K562 (cell line): ENCODE results near the gene CD300H. TPM values are rescaled to one million over a fixed set of nuclear protein-coding genes. Genes with fewer than 3 reads are reported as not detected.

Source experiments
- ATAC-seq: fragments of 200-7000 bp; cut with Tn5 transposase; 3 replicates; pipeline ENCODE4 v1.9.1; 2020; ENCODE audit warnings: moderate library complexity
- BruUV-seq: library from RNA; stranded (reverse); fragments of 400-500 nt; replicated peaks from 2 replicates; lab custom pipeline; 2021; lab: Mats Ljungman, UMichigan
- CTCF ChIA-PET: fragments of 300-600 bp; formaldehyde crosslinking; extraction: SDS; loops from one replicate; lab custom pipeline; 2021; ENCODE audit warnings: low intra/inter-chr PET ratio; lab: Yijun Ruan, JAX
- POLR2A ChIA-PET: fragments of 300-600, 350-650 bp; sonication (Branson Sonifier 250); formaldehyde crosslinking; extraction: SDS; loops from one replicate; lab custom pipeline; 2021; ENCODE audit warnings: antibody characterized with exemption, inconsistent platforms; lab: Yijun Ruan, JAX
- DNase-seq, 4 experiments: peaks; one replicate each; pipeline versions ENCODE4 v3.0.0 to v3.0.0-alpha.2; 2011 to 2018; ENCODE audit warnings: low spot score in 3 of 4, mixed read lengths in 3 of 4; ENCODE audit errors: extremely low read depth in 1 of 4
- FAIRE-seq: peaks from 2 replicates; lab custom pipeline; 2011; peaks lifted over from hg19 to GRCh38; lab: Jason Lieb, UNC
- H2AFZ ChIP-seq: 2 replicates; pipeline ENCODE4 v1.6.0; 2011; ENCODE audit warnings: low read depth, low read length, control low read depth, inconsistent platforms
- H3K27ac ChIP-seq: fragments of 200-600 bp; 3 replicates; pipeline ENCODE4 v1.8.0; 2011; ENCODE audit warnings: low read depth, mild to moderate bottlenecking, control low read depth, inconsistent platforms, low read length, moderate library complexity, mixed read lengths; ENCODE audit errors: extremely low read depth
- H3K27me3 ChIP-seq, 2 experiments: fragments of 300-600 bp in 1 of 2; 2 replicates in 1 of 2; 3 replicates in 1 of 2; pipeline versions ENCODE4 v1.6.0 to v1.8.0; 2011; ENCODE audit warnings: inconsistent platforms in 2 of 2, low read length in 2 of 2, mild to moderate bottlenecking in 1 of 2, mixed read lengths in 1 of 2, moderate library complexity in 1 of 2; ENCODE audit not compliant: control insufficient read depth in 2 of 2, insufficient read depth in 2 of 2
- H3K36me3 ChIP-seq: fragments of 300-600 bp; 3 replicates; pipeline ENCODE4 v1.8.0; 2011; ENCODE audit warnings: mild to moderate bottlenecking, low read length, inconsistent platforms; ENCODE audit not compliant: control insufficient read depth, insufficient read depth
- H3K4me1 ChIP-seq, 2 experiments: fragments of 200-600 bp in 1 of 2; replicated peaks in 1 of 2; 2 replicates in 1 of 2; 3 replicates in 1 of 2; pipeline versions ENCODE4 v1.5.1 to v1.8.0; 2011; ENCODE audit warnings: inconsistent platforms in 2 of 2, low read length in 2 of 2, mild to moderate bottlenecking in 1 of 2, mixed read lengths in 1 of 2, moderate library complexity in 1 of 2; ENCODE audit not compliant: control insufficient read depth in 2 of 2, insufficient read depth in 2 of 2
- H3K4me2 ChIP-seq: 2 replicates; pipeline ENCODE4 v1.6.1; 2011; ENCODE audit warnings: low read length, control low read depth, inconsistent platforms, mixed read lengths; ENCODE audit not compliant: insufficient read depth
- H3K4me3 ChIP-seq: fragments of 200-600 bp; sonication (generic), shearing (Covaris generic); 2 replicates; pipeline ENCODE4 v1.5.1; 2016; ENCODE audit warnings: control low read depth, inconsistent platforms
- H3K79me2 ChIP-seq: fragments of 200-600 bp; 3 replicates; pipeline ENCODE4 v1.8.0; 2011; ENCODE audit warnings: low read length, inconsistent platforms; ENCODE audit not compliant: control insufficient read depth, insufficient read depth
- H3K9ac ChIP-seq, 2 experiments: 2 replicates each; pipeline versions ENCODE4 v1.6.0 to v1.6.1; 2011; ENCODE audit warnings: low read depth in 2 of 2, low read length in 2 of 2, control low read depth in 1 of 2, inconsistent platforms in 1 of 2, mild to moderate bottlenecking in 1 of 2, mixed read lengths in 1 of 2; ENCODE audit not compliant: insufficient read depth in 1 of 2
- H3K9me1 ChIP-seq: one replicate; pipeline ENCODE4 v1.6.0; 2011; ENCODE audit warnings: inconsistent platforms, mild to moderate bottlenecking, low read length, moderate library complexity; ENCODE audit not compliant: control insufficient read depth, insufficient read depth
- H3K9me3 ChIP-seq: replicated peaks from 2 replicates; pipeline ENCODE4 v1.5.1; 2011; ENCODE audit warnings: low read depth, low read length, inconsistent platforms; ENCODE audit not compliant: control insufficient read depth, insufficient read depth
- H4K20me1 ChIP-seq: replicated peaks from 2 replicates; pipeline ENCODE4 v1.6.1; 2011; ENCODE audit warnings: low read length, inconsistent platforms, mixed read lengths; ENCODE audit not compliant: control insufficient read depth, insufficient read depth
- CCNT2 ChIP-seq: IDR thresholded peaks from 2 replicates; pipeline ENCODE4 v1.6.1; 2011; ENCODE audit warnings: borderline replicate concordance, low read depth, mild to moderate bottlenecking, moderate library complexity, mixed read lengths, low read length; ENCODE audit not compliant: insufficient read length; ENCODE audit errors: extremely low read depth
- COPS2 ChIP-seq: fragments of 450-650 bp; conservative IDR thresholded peaks from 2 replicates; pipeline ENCODE4 v1.6.1; 2016; ENCODE audit warnings: mild to moderate bottlenecking, moderate library complexity
- EHMT2 ChIP-seq: fragments of 450-650 bp; IDR thresholded peaks from 2 replicates; pipeline ENCODE4 v1.6.1; 2018; ENCODE audit warnings: antibody characterized with exemption
- FOXP1 ChIP-seq: sonication (generic); formaldehyde crosslinking; IDR thresholded peaks from 2 replicates; pipeline ENCODE4 v1.8.0; 2022; ENCODE audit warnings: mild to moderate bottlenecking, missing genetic modification reagents
- MBD2 ChIP-seq: sonication (generic); IDR thresholded peaks from 2 replicates; pipeline ENCODE4 v1.6.1; 2016; ENCODE audit warnings: low read depth, borderline replicate concordance
- MYNN ChIP-seq, 2 experiments: sonication (generic); formaldehyde crosslinking in 1 of 2; IDR thresholded peaks; 2 replicates each; pipeline versions ENCODE4 v1.5.0 to v1.6.1; 2016 to 2020; ENCODE audit warnings: antibody characterized with exemption in 1 of 2, missing genetic modification reagents in 1 of 2
- RBM25 ChIP-seq: fragments of 200-400 bp; formaldehyde crosslinking; IDR thresholded peaks from 2 replicates; pipeline ENCODE4 v1.6.1; 2018; ENCODE audit warnings: low read length, low read depth, moderate library complexity; ENCODE audit not compliant: severe bottlenecking
- TAF7 ChIP-seq: fragments of 450-650 bp; IDR thresholded peaks from 2 replicates; pipeline ENCODE4 v1.6.1; 2016; ENCODE audit warnings: missing genetic modification characterization, missing compliant biosample characterization
- WGBS: fragments of 100-300 bp; shearing (Covaris generic); methylation state at CpG from one replicate; pipeline ENCODE4 v1.1.6; 2016; ENCODE audit warnings: low coverage, mixed read lengths; ENCODE audit not compliant: insufficient coverage; ENCODE audit errors: missing lambda C conversion rate; 5-methylcytosine and 5-hydroxymethylcytosine counted together
- in situ Hi-C: fragments of 300-500 bp; cut with MboI; formaldehyde crosslinking; loops from 4 replicates; pipeline ENCODE4 v1.15.0; 2018; ENCODE audit warnings: inconsistent platforms, mixed read lengths
- intact Hi-C: fragments of 100-400 bp; cut with micrococcal nuclease; formaldehyde crosslinking; loops from 2 replicates; pipeline ENCODE4 v1.14.2; 2022
- polyA plus RNA-seq, 8 experiments: library from polyadenylated mRNA; depleted of rRNA in 4 of 8; stranded (reverse) in 5 of 8; unstranded in 3 of 8; fragments of >200 nt; fragmentation: Nextera tagmentation in 2 of 8; fragmentation: Illumina TruSeq in 1 of 8; extraction: Ambion mirVana in 2 of 8; extraction: Trizol in 1 of 8; gene quantifications; 2 replicates each; pipeline versions ENCODE4 v1.2.1 to v1.2.3, GENCODE V29; 2011 to 2014; ENCODE audit warnings: inconsistent platforms in 1 of 8, missing spikeins in 1 of 8
- total RNA-seq, 7 experiments: library from RNA; depleted of rRNA in 6 of 7; stranded (reverse); fragments of >200 nt in 6 of 7; fragmentation: Illumina TruSeq in 2 of 7; extraction: Trizol in 2 of 7; gene quantifications; 2 replicates each; pipeline versions ENCODE4 v1.2.1 to v1.2.3, GENCODE V29; 2011 to 2021; ENCODE audit warnings: low replicate concordance in 1 of 7
- TF ChIP-seq, protein P1 (sequence below), 2 experiments: fragments of 450-650 bp in 1 of 2; IDR thresholded peaks; 2 replicates each; pipeline ENCODE4 v1.6.1; 2011 to 2017; ENCODE audit warnings: low read depth in 2 of 2, antibody characterized with exemption in 1 of 2, borderline replicate concordance in 1 of 2, low read length in 1 of 2, mild to moderate bottlenecking in 1 of 2, mixed read lengths in 1 of 2; ENCODE audit not compliant: control insufficient read depth in 1 of 2

The CD300H gene
- total and polyA plus RNA-seq, 9 of the 15 experiments (the other 6 are each of a cell fraction or from before 2014, with no cell fraction given), result not detected

DNA sequence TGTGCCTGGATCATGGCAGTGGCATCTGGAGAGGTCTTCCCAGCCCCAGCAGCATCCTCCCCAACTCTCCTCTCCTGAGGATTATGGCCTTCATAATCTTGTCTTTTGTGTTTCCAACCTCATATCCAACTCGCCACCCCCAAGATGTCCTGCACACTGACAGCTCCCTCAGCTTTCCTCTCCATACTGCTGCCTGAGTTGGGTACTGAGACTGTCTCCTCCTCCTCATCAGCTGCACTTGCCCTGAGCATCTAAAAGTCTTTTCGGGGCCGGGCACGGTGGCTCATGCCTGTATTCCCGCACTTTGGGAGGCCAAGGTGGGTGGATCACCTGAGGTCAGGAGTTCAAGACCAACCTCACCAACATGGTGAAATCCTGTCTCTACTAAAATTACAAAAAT lies 38.1 kb downstream of the CD300H start:
- TF ChIP-seq, protein P1, sequence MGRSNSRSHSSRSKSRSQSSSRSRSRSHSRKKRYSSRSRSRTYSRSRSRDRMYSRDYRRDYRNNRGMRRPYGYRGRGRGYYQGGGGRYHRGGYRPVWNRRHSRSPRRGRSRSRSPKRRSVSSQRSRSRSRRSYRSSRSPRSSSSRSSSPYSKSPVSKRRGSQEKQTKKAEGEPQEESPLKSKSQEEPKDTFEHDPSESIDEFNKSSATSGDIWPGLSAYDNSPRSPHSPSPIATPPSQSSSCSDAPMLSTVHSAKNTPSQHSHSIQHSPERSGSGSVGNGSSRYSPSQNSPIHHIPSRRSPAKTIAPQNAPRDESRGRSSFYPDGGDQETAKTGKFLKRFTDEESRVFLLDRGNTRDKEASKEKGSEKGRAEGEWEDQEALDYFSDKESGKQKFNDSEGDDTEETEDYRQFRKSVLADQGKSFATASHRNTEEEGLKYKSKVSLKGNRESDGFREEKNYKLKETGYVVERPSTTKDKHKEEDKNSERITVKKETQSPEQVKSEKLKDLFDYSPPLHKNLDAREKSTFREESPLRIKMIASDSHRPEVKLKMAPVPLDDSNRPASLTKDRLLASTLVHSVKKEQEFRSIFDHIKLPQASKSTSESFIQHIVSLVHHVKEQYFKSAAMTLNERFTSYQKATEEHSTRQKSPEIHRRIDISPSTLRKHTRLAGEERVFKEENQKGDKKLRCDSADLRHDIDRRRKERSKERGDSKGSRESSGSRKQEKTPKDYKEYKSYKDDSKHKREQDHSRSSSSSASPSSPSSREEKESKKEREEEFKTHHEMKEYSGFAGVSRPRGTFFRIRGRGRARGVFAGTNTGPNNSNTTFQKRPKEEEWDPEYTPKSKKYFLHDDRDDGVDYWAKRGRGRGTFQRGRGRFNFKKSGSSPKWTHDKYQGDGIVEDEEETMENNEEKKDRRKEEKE (IDR thresholded peaks at IDR 0.05; ENCODE audit: borderline replicate concordance in 1 of 2, control insufficient read depth in 1 of 2, low read depth in 2 of 2, low read length in 1 of 2), result no peak
- TF ChIP-seq TAF7 (tag) (no peak), FOXP1 (CRISPR knock-in tag) (no peak), CCNT2 (no peak), EHMT2 (no peak), MYNN (IDR thresholded peaks at IDR 0.05) (no peak), MYNN (CRISPR knock-in tag; IDR thresholded peaks at IDR 0.05) (no peak), COPS2 (no peak), RBM25 (no peak), MBD2 (no peak)
- CTCF ChIA-PET, result no interaction called here
- Histone ChIP-seq H3K27ac (no peak overlapping the region), H3K27me3 (peaks cover 3 to 49% of the 10 kb centered on the region in 2 experiments; a peak in 4 of 5 replicates), H3K9me1 (no peaks in the 10 kb centered on the region), H3K36me3 (no peaks in the 10 kb centered on the region), H4K20me1 (no peaks in the 10 kb centered on the region), H3K4me3 (no peak overlapping the region), H3K4me1 (no peaks in the 10 kb centered on the region; a peak in 1 of 5 replicates), H3K4me2 (no peak overlapping the region), H3K79me2 (no peaks in the 10 kb centered on the region), H3K9me3 (no peaks in the 10 kb centered on the region), H3K9ac (no peak overlapping the region), H2AFZ (no peak overlapping the region)
- POLR2A ChIA-PET, result interaction anchor here (0.6 kb wide), 3 partner anchors 148 to 483 kb away, joined by 3 read pairs; partner anchors contain the start of gene MRPL58
- WGBS, result 0% methylated on average over 5 of the region's 5 CpGs
- intact Hi-C loops (no loop called here), in situ Hi-C loops (no loop called here)
- BruUV-seq, result no TSS peak
- DNase-seq (no peak), ATAC-seq (no peak), FAIRE-seq (no peak)
